Astrocyte of the spinal cord (primary cell): ENCODE results near the gene IMPDH1.

Source experiments
- DNase-seq: peaks from one replicate; pipeline ENCODE4 v3.0.0; 2011; ENCODE audit warnings: low read depth, low spot score
- H3K4me3 ChIP-seq: 2 replicates; pipeline ENCODE4 v1.5.1; 2011; ENCODE audit warnings: low read depth, mild to moderate bottlenecking, low read length, moderate library complexity
- in situ Hi-C: cut with HindIII; loops from 2 replicates; pipeline ENCODE4 v1.10.0; 2017; ENCODE audit warnings: low sequenced_read_pairs
- TF ChIP-seq, protein P1 (sequence below): IDR thresholded peaks from 2 replicates; pipeline ENCODE4 v1.5.1; 2012; ENCODE audit warnings: low read depth, mild to moderate bottlenecking, low read length, inconsistent platforms

IMPDH1 gene

DNA sequence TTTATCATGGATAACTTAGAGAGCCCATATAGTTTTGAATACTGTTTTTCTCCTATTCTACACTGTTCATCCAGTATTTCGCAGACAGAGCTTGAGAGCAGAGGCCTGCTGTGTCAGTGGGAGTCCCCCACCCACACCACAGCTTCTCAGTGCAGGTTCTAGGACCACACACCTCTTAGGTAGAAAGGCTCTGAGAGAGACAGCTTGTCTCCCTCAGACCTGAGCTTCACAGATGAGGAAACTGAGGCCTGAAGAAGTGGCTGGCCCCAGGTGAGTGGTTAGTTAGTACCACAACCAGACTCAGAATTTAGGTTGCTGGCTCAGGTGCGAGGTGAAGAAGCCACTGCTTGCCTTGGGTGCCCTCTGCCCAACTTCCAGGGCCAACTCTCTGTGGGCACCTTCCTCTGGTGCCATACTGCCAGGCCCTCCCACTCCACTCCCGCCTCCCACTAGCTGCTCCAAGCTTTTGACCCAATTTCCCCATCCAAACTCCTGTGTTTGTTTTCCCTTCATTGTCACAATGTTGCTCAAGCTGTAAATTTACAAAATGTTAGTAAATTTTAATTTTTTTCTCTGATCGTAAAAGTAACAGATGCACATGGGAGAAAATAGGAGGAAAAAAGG is 38.3 kb upstream of the IMPDH1 start:
- DNase-seq: no peak
- H3K4me3 ChIP-seq: no peak overlapping the region
- in situ Hi-C loops: no loop called here
- TF ChIP-seq, protein P1, sequence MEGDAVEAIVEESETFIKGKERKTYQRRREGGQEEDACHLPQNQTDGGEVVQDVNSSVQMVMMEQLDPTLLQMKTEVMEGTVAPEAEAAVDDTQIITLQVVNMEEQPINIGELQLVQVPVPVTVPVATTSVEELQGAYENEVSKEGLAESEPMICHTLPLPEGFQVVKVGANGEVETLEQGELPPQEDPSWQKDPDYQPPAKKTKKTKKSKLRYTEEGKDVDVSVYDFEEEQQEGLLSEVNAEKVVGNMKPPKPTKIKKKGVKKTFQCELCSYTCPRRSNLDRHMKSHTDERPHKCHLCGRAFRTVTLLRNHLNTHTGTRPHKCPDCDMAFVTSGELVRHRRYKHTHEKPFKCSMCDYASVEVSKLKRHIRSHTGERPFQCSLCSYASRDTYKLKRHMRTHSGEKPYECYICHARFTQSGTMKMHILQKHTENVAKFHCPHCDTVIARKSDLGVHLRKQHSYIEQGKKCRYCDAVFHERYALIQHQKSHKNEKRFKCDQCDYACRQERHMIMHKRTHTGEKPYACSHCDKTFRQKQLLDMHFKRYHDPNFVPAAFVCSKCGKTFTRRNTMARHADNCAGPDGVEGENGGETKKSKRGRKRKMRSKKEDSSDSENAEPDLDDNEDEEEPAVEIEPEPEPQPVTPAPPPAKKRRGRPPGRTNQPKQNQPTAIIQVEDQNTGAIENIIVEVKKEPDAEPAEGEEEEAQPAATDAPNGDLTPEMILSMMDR: no peak

DNA sequence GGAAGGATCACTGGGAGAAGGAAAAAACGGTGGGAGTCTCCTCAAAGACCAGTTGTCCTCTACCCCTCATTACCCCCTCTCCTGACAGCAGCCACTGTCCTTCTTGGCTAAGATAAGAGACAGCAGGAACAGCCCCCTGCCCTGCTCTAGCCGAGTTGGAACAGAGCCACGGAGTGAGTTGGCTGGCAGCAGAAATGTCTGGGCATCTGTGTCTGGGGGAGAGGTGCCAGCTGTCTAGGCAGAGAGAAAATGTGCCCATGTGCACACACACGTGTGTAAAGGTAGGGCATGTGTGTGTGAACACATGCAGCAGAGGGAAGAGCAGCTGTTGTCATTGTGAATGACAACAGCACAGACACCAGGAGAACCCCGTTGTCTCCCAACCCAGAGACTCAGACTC is 36.5 kb upstream of the IMPDH1 start:
- no peak overlapping the region for H3K4me3 ChIP-seq
- DNase-seq: no peak
- in situ Hi-C loops: no loop called here
- TF ChIP-seq, protein P1: no peak

DNA sequence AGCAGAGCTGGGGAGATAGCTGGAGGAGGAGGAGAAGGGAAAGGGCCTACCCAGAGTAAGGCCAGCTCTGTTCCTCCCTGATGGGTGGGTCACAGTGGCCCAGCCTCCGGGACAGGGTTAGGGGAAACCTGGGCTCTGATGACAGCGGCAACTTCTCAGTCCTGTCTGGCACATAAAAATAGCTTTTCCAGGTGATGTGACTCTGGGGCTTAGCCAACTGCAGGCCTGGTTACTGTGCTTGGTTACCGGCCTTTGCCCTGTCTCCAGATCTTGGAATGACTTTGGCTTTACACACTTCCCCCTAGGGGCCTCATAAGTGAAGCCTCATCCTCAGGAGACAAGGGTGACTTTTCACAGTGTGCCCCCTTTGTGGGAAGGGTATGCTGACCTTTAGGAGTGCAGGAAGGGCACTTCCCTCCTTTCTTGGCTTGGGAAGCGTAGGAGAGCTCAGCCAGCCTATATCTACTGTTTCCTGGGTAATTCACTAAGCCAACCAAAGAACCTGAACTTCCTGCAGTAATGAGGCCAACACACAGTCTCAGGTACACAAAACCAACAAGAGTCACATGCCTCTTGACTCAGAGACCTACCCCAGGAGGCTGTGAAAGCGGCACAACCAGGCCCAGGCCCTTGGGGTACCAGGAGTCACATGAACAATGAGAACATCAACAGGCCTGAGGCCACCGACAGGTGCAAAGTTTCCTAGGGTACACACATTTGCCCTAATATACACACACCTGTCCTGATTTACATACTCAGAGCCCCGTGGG is 34.2 kb upstream of the IMPDH1 start:
- no peak for DNase-seq
- in situ Hi-C loops: no loop called here
- TF ChIP-seq, protein P1: no peak
- H3K4me3 ChIP-seq: no peak overlapping the region

DNA sequence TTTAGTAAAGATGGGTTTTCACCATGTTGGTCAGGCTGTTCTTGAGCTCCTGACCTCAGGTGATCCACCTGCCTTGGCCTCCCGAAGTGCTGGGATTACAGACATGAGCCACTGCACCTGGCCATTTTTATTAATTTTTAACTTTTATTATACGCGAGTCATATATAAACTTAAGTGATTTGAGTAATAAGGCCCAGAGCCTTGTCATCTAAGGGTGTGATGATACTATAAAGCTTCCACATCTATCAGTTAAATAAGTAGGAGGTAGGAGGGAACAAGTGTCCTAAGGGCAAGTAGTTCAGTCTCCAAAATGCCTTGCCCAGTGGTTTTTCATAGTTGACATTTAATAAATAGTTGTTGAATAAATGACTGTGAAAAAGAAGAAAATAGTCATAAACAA is 32.6 kb upstream of the IMPDH1 start:
- in situ Hi-C loops: no loop called here

DNA sequence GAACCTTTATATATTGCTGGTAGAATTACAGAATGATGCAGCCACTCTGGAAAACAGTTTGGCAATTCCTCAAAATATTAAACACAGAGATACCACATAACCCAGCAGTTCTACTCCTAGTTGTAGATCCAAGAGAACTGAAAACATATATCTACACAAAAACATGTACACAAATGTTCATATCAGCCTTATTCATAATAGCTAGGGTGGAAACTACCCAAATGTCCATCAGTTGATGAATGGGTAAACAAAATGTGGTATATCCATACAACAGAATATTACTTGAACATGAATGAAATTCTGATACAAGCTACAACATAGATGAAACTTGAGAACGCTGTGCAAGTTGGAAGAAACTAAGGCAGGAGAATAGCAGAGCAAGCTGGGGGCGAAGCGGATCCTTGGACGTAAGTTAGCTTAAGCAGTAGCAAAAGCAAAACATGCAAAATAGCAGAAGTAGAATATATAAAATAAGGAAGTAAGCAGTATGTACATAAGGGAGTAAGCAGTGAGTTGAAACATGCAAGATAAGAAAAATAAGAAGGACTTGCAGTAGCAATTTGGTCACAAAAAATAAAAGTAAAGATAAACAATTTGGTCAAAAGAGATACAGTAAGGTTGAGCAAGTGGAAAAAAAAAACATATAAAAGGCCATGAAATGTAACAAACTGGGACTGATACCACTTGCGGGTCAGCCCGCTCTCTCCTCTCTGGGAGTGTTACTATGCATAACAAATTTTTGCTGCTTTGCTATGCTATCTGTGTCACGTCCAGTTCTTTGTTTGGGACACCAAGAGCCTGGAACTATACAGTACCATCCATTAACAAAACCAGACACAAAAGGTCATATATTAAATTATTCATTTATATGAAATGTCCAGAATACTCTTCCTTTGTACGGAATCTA is 27.9 kb upstream of the IMPDH1 start:
- TF ChIP-seq, protein P1: no peak
- H3K4me3 ChIP-seq: no peak overlapping the region
- no peak for DNase-seq
- in situ Hi-C loops: no loop called here

More for the DNA sequence above, 32.6 kb upstream of the IMPDH1 start:
- H3K4me3 ChIP-seq: no peak overlapping the region
- TF ChIP-seq, protein P1: no peak
- no peak for DNase-seq

DNA sequence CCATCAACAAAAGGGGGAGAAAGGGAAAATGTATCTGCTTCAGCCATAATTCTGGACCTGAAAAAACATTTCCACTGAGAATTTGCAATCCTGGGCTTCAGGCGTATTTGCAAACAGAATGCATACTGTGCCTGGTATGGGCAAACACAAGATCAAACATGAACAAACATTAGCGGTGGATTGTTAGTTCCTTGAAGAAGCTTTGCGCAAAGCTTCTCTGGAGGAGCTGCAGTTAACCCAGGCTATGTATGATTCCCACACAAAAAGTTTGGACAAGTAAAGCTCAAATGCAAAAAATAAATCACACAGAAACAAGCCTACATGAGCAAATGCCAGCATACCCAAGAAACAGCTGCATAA is 25.5 kb upstream of the IMPDH1 start:
- in situ Hi-C loops: no loop called here
- TF ChIP-seq, protein P1: no peak
- DNase-seq: no peak
- no peak overlapping the region for H3K4me3 ChIP-seq
